GM12892 (cell line): ENCODE results near the gene SNTN.

Experiments
- POLR2A ChIP-seq: IDR thresholded peaks from 2 replicates; pipeline ENCODE4 v1.6.1; 2011; ENCODE audit warnings: low read depth, low read length, control low read depth
- POLR2AphosphoS5 ChIP-seq: IDR thresholded peaks from 2 replicates; pipeline ENCODE4 v1.6.1; 2011; ENCODE audit warnings: low read depth, low read length, control low read depth
- TAF1 ChIP-seq: IDR thresholded peaks from 2 replicates; pipeline ENCODE4 v1.6.1; 2011; ENCODE audit warnings: low read depth, mild to moderate bottlenecking, control low read depth, low read length, borderline replicate concordance

GRCh38 chr3:63687278-63688225 lies 35.1 kb downstream of the SNTN start:
- no peak for TF ChIP-seq TAF1
- TF ChIP-seq POLR2AphosphoS5 = no peak
- TF ChIP-seq POLR2A = no peak
